HEK293 (cell line): Measurements from ENCODE around the gene SNAPC5.
"Not testable (repeated sequence)": the region's sequence is repeated elsewhere in the genome, so short reads cannot be mapped to it uniquely, and the experiment has no call there.

Experiments
- CTCF ChIA-PET: fragments of 350-600 bp; formaldehyde crosslinking; extraction: SDS; loops from one replicate; lab custom pipeline; 2021; ENCODE audit warnings: antibody characterized with exemption; lab: Yijun Ruan, JAX
- POLR2A ChIA-PET: fragments of 300-600 bp; formaldehyde crosslinking; extraction: SDS; loops from one replicate; lab custom pipeline; 2020; ENCODE audit warnings: antibody characterized with exemption, inconsistent platforms; lab: Yijun Ruan, JAX
- H3K27ac ChIP-seq: fragments of 200-500 bp; sonication (Bioruptor generic); 2 replicates; pipeline ENCODE4 v1.5.1; 2014; ENCODE audit warnings: low read depth, low read length, control low read depth, inconsistent platforms; ENCODE audit errors: extremely low read depth
- H3K36me3 ChIP-seq, 2 experiments: fragments of 200-500 bp in 1 of 2; sonication (Bioruptor generic) in 1 of 2; 1 replicate in 1 of 2; 2 replicates in 1 of 2; pipeline ENCODE4 v1.5.1; 2014 to 2017; ENCODE audit warnings: inconsistent platforms in 2 of 2, low read length in 2 of 2; ENCODE audit not compliant: control insufficient read depth in 2 of 2, insufficient read depth in 1 of 2
- H3K4me1 ChIP-seq: fragments of 200-500 bp; sonication (Bioruptor generic); 2 replicates; pipeline ENCODE4 v1.5.1; 2014; ENCODE audit warnings: mild to moderate bottlenecking, low read length, inconsistent platforms; ENCODE audit not compliant: control insufficient read depth, insufficient read depth
- H3K4me3 ChIP-seq: 2 replicates; pipeline ENCODE4 v1.5.1; 2011; ENCODE audit warnings: low read depth, mild to moderate bottlenecking, control low read depth, low read length, moderate library complexity
- H3K9me3 ChIP-seq: fragments of 200-500 bp; sonication (Bioruptor generic); 2 replicates; pipeline ENCODE4 v1.5.1; 2014; ENCODE audit warnings: low read depth, low read length, inconsistent platforms; ENCODE audit not compliant: control insufficient read depth, insufficient read depth
- GLIS1 ChIP-seq: fragments of 450-650 bp; formaldehyde crosslinking; IDR thresholded peaks from 2 replicates; pipeline ENCODE4 v1.5.1; 2016; ENCODE audit warnings: missing biosample characterization, missing genetic modification characterization
- KLF17 ChIP-seq: fragments of 450-650 bp; formaldehyde crosslinking; IDR thresholded peaks from 2 replicates; pipeline ENCODE4 v1.5.1; 2016; ENCODE audit warnings: missing biosample characterization, missing genetic modification characterization
- PRDM10 ChIP-seq: fragments of 450-650 bp; formaldehyde crosslinking; IDR thresholded peaks from 2 replicates; pipeline ENCODE4 v1.5.1; 2016; ENCODE audit warnings: missing biosample characterization, missing genetic modification characterization
- PRDM6 ChIP-seq: fragments of 450-650 bp; formaldehyde crosslinking; IDR thresholded peaks from 2 replicates; pipeline ENCODE4 v1.5.1; 2017; ENCODE audit warnings: missing biosample characterization, missing genetic modification characterization
- ZNF341 ChIP-seq: fragments of 450-650 bp; formaldehyde crosslinking; IDR thresholded peaks from 2 replicates; pipeline ENCODE4; 2016; ENCODE audit warnings: low read depth, missing biosample characterization, missing genetic modification characterization
- ZNF426 ChIP-seq: fragments of 450-650 bp; formaldehyde crosslinking; IDR thresholded peaks from 2 replicates; pipeline ENCODE4 v1.5.1; 2017; ENCODE audit warnings: missing biosample characterization, missing genetic modification characterization, mild to moderate bottlenecking, inconsistent platforms, moderate library complexity
- ZNF585B ChIP-seq: fragments of 450-650 bp; formaldehyde crosslinking; IDR thresholded peaks from 2 replicates; pipeline ENCODE4 v1.5.1; 2016; ENCODE audit warnings: missing biosample characterization, missing genetic modification characterization
- ZNF600 ChIP-seq: fragments of 450-650 bp; formaldehyde crosslinking; IDR thresholded peaks from 2 replicates; pipeline ENCODE4 v1.5.1; 2016; ENCODE audit warnings: missing biosample characterization, missing genetic modification characterization
- ZXDB ChIP-seq: fragments of 450-650 bp; formaldehyde crosslinking; IDR thresholded peaks from 2 replicates; pipeline ENCODE4 v1.5.1; 2016; ENCODE audit warnings: missing biosample characterization, missing genetic modification characterization
- TF ChIP-seq, protein P1 (sequence below): fragments of 450-650 bp; formaldehyde crosslinking; IDR thresholded peaks from 2 replicates; pipeline ENCODE4 v1.5.1; 2016; ENCODE audit warnings: missing biosample characterization, missing genetic modification characterization

SNAPC5 gene

DNA sequence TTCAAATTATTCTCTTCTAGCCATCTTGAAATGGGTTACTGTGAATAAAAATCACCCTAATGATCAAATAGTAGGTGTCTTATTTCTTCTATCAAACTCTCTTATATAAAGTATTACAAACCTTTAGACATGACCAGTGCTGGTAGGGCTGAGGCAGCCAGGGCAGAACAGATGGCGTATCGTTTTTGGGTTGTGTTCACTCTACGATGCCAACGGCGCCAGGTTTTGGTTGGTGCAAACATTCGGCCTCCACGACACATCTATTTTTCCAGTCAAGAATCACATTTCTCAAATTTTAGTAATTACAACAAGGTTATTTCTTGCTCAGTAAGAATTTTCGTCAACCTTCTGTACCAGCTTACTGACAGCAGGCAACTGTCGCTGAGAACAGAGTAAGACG lies 4.9 kb upstream of the SNAPC5 start:
- H3K9me3 ChIP-seq: no peaks in the 10 kb centered on the region
- no peak overlapping the region for H3K27ac ChIP-seq
- ChIA-PET POLR2A (interaction anchor here (0.6 kb wide), 1 partner anchor 70 kb away, joined by 3 read pairs; no protein-coding TSS in a partner anchor), CTCF (no interaction called here)
- peaks cover 5% of the 10 kb centered on the region; the same call in 1 of the 2 replicates for H3K4me1 ChIP-seq
- H3K4me3 ChIP-seq: no peak overlapping the region
- no peak for TF ChIP-seq ZNF585B (tag by site-specific recombination)
- TF ChIP-seq, protein P1, sequence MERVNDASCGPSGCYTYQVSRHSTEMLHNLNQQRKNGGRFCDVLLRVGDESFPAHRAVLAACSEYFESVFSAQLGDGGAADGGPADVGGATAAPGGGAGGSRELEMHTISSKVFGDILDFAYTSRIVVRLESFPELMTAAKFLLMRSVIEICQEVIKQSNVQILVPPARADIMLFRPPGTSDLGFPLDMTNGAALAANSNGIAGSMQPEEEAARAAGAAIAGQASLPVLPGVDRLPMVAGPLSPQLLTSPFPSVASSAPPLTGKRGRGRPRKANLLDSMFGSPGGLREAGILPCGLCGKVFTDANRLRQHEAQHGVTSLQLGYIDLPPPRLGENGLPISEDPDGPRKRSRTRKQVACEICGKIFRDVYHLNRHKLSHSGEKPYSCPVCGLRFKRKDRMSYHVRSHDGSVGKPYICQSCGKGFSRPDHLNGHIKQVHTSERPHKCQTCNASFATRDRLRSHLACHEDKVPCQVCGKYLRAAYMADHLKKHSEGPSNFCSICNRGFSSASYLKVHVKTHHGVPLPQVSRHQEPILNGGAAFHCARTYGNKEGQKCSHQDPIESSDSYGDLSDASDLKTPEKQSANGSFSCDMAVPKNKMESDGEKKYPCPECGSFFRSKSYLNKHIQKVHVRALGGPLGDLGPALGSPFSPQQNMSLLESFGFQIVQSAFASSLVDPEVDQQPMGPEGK (tag by site-specific recombination): no peak
- no peak for TF ChIP-seq GLIS1
- peak; percentile 33; the same call in 1 of the 2 replicates for TF ChIP-seq ZNF600 (tag by site-specific recombination)
- 0 out of 2 replicates have a peak, but pooled peaks have one; percentile 7 for TF ChIP-seq ZNF426 (tag by site-specific recombination)
- TF ChIP-seq ZXDB (tag by site-specific recombination): 0 out of 2 replicates have a peak, but pooled peaks have one; percentile 18
- no peak for TF ChIP-seq PRDM6 (tag by site-specific recombination)
- no peak for TF ChIP-seq KLF17
- TF ChIP-seq ZNF341 (tag by site-specific recombination): no peak
- peaks cover 45 to 64% of the 10 kb centered on the region in 2 experiments for H3K36me3 ChIP-seq

DNA sequence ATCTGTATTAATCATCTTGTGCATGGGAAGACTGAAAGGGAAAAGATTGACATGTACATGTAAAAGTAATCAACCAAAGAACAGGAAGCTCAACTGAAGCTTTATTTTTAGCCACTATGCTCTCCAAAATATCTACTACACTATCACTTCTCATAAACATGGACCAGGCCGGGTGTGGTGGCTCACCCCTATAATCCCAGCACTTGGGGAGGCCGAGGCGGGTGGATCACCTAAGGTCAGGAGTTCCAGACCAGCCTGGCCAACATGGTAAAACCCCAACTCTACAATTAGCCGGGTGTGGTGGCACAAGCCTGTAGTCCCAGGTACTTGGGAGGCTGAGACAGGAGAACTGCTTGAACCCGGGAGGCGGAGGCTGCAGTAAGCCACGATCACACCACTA lies 2.8 kb upstream of the SNAPC5 start:
- not testable (repeated sequence) for H3K9me3 ChIP-seq
- ChIA-PET CTCF (interaction anchor here (0.6 kb wide), 1 partner anchor 289 kb away, joined by 3 read pairs; no protein-coding TSS in a partner anchor), POLR2A (interaction anchor here (0.7 kb wide), 1 partner anchor 113 kb away, joined by 3 read pairs; no protein-coding TSS in a partner anchor)

More for the DNA sequence above, 2.8 kb upstream of the SNAPC5 start:
- not testable (repeated sequence) for H3K4me3 ChIP-seq, H3K27ac ChIP-seq, H3K4me1 ChIP-seq
- peak; percentile 49 for TF ChIP-seq PRDM10 (tag by site-specific recombination)
- peaks cover 55 to 84% of the 10 kb centered on the region in 2 experiments for H3K36me3 ChIP-seq
